Activated CD4-positive, alpha-beta memory T cell treated with anti-CD3 and anti-CD28 coated beads, Interleukin-2, amount 10 ng/mL, durations not matched to agents 7 days and 5 days (primary cell): ENCODE data around the gene ZNF391. TPM values are rescaled to one million over a fixed set of nuclear protein-coding genes. Genes with fewer than 3 reads are reported as not detected.
"Not testable (repeated sequence)": the region's sequence is repeated elsewhere in the genome, so short reads cannot be mapped to it uniquely, and the experiment has no call there.

ENCODE experiments used
- CTCF ChIA-PET: fragments of 350-600 bp; sonication (Branson Sonifier 250); formaldehyde crosslinking; loops from one replicate; lab custom pipeline; 2021; ENCODE audit warnings: antibody characterized with exemption, inconsistent platforms; lab: Charles Lee
- POLR2A ChIA-PET: fragments of 350-600 bp; sonication (Branson Sonifier 250); formaldehyde crosslinking; loops from one replicate; lab custom pipeline; 2021; ENCODE audit warnings: antibody characterized with exemption; lab: Charles Lee
- DNase-seq: peaks from one replicate; pipeline ENCODE4 v3.0.0-alpha.2; 2020
- H3K27ac Mint-ChIP-seq: one replicate; pipeline ENCODE4 v1.8.0; 2021; ENCODE audit warnings: mild to moderate bottlenecking, mixed read lengths
- H3K27me3 Mint-ChIP-seq: one replicate; pipeline ENCODE4 v1.8.0; 2021; ENCODE audit warnings: mixed read lengths
- H3K36me3 Mint-ChIP-seq: one replicate; pipeline ENCODE4 v1.8.0; 2021; ENCODE audit warnings: low read depth, mixed read lengths
- H3K4me1 Mint-ChIP-seq: one replicate; pipeline ENCODE4 v1.8.0; 2021; ENCODE audit warnings: mixed read lengths
- H3K4me3 Mint-ChIP-seq: one replicate; pipeline ENCODE4 v1.8.0; 2021; ENCODE audit warnings: mild to moderate bottlenecking, mixed read lengths
- H3K9me3 Mint-ChIP-seq: one replicate; pipeline ENCODE4 v1.8.0; 2021; ENCODE audit warnings: mixed read lengths
- total RNA-seq, 2 experiments: library from RNA; stranded (reverse); gene quantifications; one replicate each; pipeline ENCODE4 v1.2.3, GENCODE V29; 2021

The ZNF391 gene
- 1 to 10 TPM; 1.3 to 1.6 TPM for total RNA-seq

GRCh38 chr6:27388293-27389197 lies at the start of gene ZNF391:
Gene ZNF391 (plus strand): TSS chr6:27388759. CDS start chr6:27400371, 11,612 bp downstream.
- no peaks in the 10 kb centered on the region for H3K36me3 Mint-ChIP-seq
- H3K4me1 Mint-ChIP-seq = peaks cover 19% of the 10 kb centered on the region
- H3K9me3 Mint-ChIP-seq = peaks cover 3% of the 10 kb centered on the region
- H3K27me3 Mint-ChIP-seq = peaks cover 17% of the 10 kb centered on the region
- DNase-seq = peak; percentile 65
- peak within 1 kb of the TSS; percentile 69 for H3K27ac Mint-ChIP-seq
- H3K4me3 Mint-ChIP-seq = peak within 1 kb of the TSS; percentile 86
- POLR2A ChIA-PET = interaction anchor here (0.9 to 1.2 kb wide), 4 partner anchors 19 to 419 kb away, joined by 3 to 6 read pairs (median 4); partner anchors contain the start of gene ZNF184
- CTCF ChIA-PET = interaction anchor here (0.7 to 1.0 kb wide), 2 partner anchors 35 to 83 kb away, joined by 3 to 4 read pairs; no protein-coding TSS in a partner anchor

DNA sequence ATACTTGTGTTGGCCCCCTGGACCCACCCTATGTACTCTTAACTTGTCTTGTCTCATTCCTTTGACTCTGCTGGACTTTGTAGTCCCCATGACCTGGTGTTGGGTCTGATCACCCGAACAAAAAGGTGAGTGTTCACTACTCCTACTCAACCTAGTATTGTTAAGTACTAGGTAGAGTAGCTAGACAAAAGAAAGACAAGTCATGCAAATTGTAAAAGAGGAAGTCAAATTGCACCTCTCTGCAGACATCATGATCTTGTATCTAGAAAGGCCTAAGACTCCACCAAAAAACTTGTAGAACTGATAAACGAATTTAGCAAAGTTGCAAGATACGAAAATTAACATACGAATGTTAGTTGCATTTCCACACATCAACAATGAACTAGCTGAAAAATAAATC lies 35.7 kb upstream of the ZNF391 start:
- DNase-seq = no peak
- no peak overlapping the region for H3K27ac Mint-ChIP-seq
- H3K4me1 Mint-ChIP-seq = no peaks in the 10 kb centered on the region
- H3K36me3 Mint-ChIP-seq = no peaks in the 10 kb centered on the region
- CTCF ChIA-PET = no interaction called here
- H3K4me3 Mint-ChIP-seq = no peak overlapping the region
- peaks cover 14% of the 10 kb centered on the region for H3K9me3 Mint-ChIP-seq
- POLR2A ChIA-PET = no interaction called here
- peaks cover 7% of the 10 kb centered on the region for H3K27me3 Mint-ChIP-seq

DNA sequence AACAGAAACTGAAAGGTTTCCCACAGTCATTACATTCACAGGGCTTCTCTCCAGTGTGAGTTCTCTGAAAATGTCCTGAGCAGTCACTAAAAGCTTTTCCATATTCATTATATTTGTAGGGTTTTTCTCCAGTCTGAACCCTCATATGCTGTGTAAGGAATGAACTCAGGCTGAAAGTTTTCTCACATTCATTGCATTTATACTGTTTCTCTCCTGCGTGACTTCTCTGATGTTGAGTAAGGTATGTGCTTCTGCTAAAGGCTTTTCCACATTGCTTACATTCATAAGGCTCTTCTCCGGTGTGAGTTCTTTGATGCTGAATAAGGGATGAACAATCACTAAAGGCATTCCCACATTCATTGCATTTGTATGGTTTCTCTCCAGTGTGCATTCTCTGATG lies 29.8 kb upstream of the ZNF391 start:
- no peak overlapping the region for H3K4me3 Mint-ChIP-seq

DNA sequence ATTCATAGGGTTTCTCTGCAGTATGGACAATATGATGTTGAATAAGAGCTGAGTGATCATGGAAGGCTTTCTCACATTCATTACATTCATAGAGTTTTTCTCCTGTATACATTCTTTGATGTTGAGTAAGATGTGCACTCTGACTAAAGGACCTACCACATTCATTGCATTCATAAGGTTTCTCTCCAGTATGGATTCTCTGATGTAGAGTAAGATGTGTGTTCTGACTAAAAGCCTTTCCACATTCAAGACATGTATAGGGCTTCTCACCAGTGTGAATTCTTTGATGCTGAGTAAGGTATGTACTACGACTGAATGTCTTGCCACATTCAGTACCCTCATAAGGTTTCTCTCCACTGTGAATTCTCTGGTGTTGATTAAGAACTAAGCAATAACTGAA lies 29.3 kb upstream of the ZNF391 start:
- Mint-ChIP-seq H3K27me3 (peaks cover 3% of the 10 kb centered on the region), H3K27ac (no peak overlapping the region), H3K9me3 (peaks cover 41% of the 10 kb centered on the region), H3K4me3 (no peak overlapping the region), H3K4me1 (no peaks in the 10 kb centered on the region), H3K36me3 (peaks cover 12% of the 10 kb centered on the region)
- ChIA-PET CTCF (no interaction called here), POLR2A (no interaction called here)
- DNase-seq = no peak

More for the DNA sequence above, 29.8 kb upstream of the ZNF391 start:
- no peak for DNase-seq
- Mint-ChIP-seq H3K9me3 (peaks cover 42% of the 10 kb centered on the region), H3K27ac (no peak overlapping the region), H3K36me3 (peaks cover 12% of the 10 kb centered on the region), H3K4me1 (no peaks in the 10 kb centered on the region), H3K27me3 (peaks cover 3% of the 10 kb centered on the region)
- ChIA-PET POLR2A (no interaction called here), CTCF (no interaction called here)

DNA sequence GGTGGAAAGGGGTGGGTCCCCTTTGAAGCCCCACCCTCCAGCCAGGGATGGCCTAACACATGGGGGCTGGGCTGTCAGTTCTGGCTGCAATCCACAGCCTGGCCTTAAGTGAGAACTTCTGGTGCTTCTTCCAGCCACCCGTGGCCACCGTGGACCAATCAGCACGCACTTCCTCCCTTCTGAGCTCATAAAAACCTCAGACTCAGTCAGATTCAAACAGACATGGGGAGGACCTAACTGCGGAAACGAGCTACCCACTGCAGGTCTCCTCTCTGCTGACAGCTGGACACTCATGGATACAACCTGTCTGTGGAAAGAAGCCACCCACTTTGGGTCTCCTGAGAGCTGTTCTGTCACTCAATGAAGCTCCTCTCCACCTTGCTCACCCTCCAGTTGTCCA lies 20.4 kb upstream of the ZNF391 start:
- Mint-ChIP-seq H3K4me1 (no peaks in the 10 kb centered on the region), H3K27me3 (no peaks in the 10 kb centered on the region), H3K4me3 (no peak overlapping the region), H3K36me3 (peaks cover 11% of the 10 kb centered on the region), H3K27ac (no peak overlapping the region), H3K9me3 (peaks cover 23% of the 10 kb centered on the region)
- POLR2A ChIA-PET = no interaction called here
- CTCF ChIA-PET = no interaction called here
- no peak for DNase-seq

DNA sequence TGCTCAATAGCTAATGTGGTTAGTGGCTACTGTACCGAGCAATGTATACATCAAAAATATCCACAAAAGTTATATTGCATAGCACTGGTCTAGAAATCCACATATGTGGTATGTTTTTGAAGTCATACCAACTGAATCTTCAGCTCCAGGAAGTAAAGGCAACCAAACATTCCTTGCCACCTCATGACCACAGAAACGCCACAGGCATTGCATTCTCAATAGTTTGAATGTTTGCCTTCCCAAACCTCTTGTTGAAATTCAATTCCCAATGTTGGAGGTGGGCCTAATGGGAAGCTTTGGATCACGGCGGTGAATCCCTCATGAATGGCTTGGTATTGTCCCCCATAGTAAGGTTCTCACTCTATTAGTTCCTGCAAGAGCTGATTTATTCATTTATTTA lies 18.2 kb upstream of the ZNF391 start:
- no peak overlapping the region for H3K27ac Mint-ChIP-seq
- ChIA-PET POLR2A (interaction anchor here (0.8 kb wide), 1 partner anchor 18 kb away, joined by 3 read pairs; the partner anchor contains the start of gene ZNF391), CTCF (interaction anchor here (0.8 kb wide), 1 partner anchor 58 kb away, joined by 3 read pairs; the partner anchor contains the start of gene POM121L2)
- H3K4me1 Mint-ChIP-seq = peaks cover 14% of the 10 kb centered on the region
- H3K9me3 Mint-ChIP-seq = peaks cover 20% of the 10 kb centered on the region
- H3K27me3 Mint-ChIP-seq = no peaks in the 10 kb centered on the region
- peaks cover 11% of the 10 kb centered on the region for H3K36me3 Mint-ChIP-seq
- no peak for DNase-seq
- no peak overlapping the region for H3K4me3 Mint-ChIP-seq

DNA sequence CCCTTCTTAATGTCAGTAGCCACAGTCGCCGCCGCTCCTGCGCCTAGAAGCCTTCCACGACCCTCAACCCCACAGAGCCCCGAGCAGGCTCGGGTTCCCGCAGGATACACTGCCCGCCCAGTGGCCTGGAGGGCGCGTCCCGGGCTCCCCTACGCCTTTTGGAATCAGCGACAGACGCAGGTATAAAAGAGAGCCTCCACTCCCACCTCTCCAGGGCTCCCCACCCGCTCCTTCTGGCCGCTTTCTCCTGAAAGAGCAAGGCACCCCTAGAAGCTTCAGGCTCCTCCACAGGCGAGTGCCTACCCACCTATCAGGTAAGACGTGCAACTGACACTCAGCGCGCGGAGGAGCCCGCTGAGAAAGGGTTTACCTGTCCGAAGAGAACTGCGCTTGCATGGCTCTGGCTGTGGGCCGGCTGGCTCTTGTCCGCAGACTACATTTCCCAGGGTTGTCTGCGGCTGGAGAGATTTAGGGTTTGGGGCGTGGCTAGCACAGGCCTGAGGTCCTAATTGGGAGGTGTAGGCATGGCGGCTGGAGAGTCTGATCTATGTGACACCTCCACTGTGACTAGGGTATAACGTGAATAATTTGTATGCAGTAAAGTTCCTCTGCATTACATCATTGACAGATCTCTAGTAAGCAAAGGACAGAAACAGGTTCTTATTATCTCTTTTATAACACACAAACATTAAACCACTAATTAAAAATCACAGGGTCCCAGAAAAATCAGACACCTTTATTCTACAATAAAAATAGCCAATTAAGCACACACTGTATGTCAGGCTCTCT lies 13.5 kb upstream of the ZNF391 start:
- ChIA-PET POLR2A (no interaction called here), CTCF (interaction anchor here (0.7 kb wide), 1 partner anchor 295 kb away, joined by 3 read pairs; no protein-coding TSS in a partner anchor)
- Mint-ChIP-seq H3K36me3 (no peaks in the 10 kb centered on the region), H3K27ac (no peak overlapping the region), H3K4me3 (peak overlapping the region; percentile 71), H3K9me3 (no peaks in the 10 kb centered on the region), H3K27me3 (no peaks in the 10 kb centered on the region), H3K4me1 (peaks cover 18% of the 10 kb centered on the region)
- DNase-seq = peak; percentile 68

DNA sequence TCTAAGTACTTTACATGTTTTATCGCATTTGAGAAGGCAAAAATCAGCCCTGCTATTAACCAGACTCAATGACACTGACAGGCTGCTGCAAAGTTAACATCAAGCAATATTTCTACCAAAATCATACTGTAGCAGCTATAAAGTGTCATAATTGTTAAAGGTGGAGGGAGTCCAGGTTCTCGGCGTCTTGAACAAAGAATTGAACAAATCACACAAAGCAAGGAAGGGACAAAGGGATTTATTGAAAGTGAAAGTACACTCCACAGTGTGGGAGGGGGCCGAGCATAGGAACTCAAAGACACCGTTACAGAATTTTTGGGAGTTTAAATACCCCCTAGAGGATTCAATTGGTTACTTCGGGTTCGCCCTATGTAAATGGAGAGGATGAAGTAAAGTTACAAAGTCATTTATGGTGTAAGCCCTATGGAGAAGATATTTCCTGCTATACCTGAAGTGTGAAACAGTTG lies 12.9 kb upstream of the ZNF391 start:
- Mint-ChIP-seq H3K27me3 (no peaks in the 10 kb centered on the region), H3K4me3 (no peak overlapping the region), H3K36me3 (no peaks in the 10 kb centered on the region), H3K27ac (no peak overlapping the region), H3K9me3 (no peaks in the 10 kb centered on the region), H3K4me1 (peaks cover 18% of the 10 kb centered on the region)
- CTCF ChIA-PET = no interaction called here
- POLR2A ChIA-PET = no interaction called here
- no peak for DNase-seq

GRCh38 chr6:27378406-27378805 lies 10.2 kb upstream of the ZNF391 start:
- H3K27ac Mint-ChIP-seq, CTCF ChIA-PET, POLR2A ChIA-PET, H3K9me3 Mint-ChIP-seq, H3K36me3 Mint-ChIP-seq, DNase-seq, H3K27me3 Mint-ChIP-seq, H3K4me3 Mint-ChIP-seq: not testable (repeated sequence)
- peaks cover 18% of the 10 kb centered on the region for H3K4me1 Mint-ChIP-seq

DNA sequence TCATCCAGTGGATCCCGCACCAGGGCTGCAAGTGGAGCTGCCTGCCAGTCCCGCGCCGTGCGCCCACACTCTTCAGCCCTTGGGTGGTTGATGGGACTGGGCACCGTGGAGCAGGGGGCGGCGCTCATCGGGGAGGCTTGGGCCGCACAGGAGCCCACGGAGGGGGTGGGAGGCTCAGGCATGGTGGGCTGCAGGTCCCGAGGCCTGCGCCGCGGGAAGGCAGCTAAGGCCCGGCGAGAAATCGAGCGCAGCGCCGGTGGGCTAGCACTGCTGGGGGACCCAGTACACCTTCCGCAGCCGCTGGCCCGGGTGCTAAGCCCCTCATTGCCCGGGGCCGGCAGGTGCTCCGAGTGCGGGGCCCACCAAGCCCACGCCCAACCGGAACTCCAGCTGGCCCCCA lies 7.6 kb upstream of the ZNF391 start:
- POLR2A ChIA-PET, H3K27ac Mint-ChIP-seq, H3K27me3 Mint-ChIP-seq, CTCF ChIA-PET, H3K4me1 Mint-ChIP-seq, H3K36me3 Mint-ChIP-seq, H3K9me3 Mint-ChIP-seq, H3K4me3 Mint-ChIP-seq, DNase-seq: not testable (repeated sequence)

DNA sequence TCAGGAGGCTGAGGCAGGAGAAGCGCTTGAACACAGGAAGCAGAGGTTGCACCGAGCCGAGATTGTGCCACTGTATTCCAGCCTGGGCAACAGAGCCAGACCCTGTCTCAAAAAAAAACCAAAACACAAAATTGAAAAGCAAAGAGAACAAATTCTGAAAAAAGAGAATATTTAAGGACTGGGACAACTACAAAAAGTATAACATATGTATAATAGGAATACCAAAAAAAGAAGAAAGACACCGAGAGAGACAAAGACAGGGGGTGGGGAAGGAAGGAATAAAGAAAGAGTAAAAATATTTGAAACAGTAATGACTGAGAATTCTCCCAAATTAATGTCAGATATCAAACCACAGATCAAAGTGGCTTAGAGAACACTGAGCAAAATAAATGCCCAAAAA lies 5.5 kb upstream of the ZNF391 start:
- Mint-ChIP-seq H3K36me3 (no peaks in the 10 kb centered on the region), H3K9me3 (peaks cover 8% of the 10 kb centered on the region), H3K27ac (no peak overlapping the region), H3K4me3 (no peak overlapping the region), H3K4me1 (peaks cover 2% of the 10 kb centered on the region), H3K27me3 (peaks cover 17% of the 10 kb centered on the region)
- no peak for DNase-seq
- ChIA-PET POLR2A (no interaction called here), CTCF (no interaction called here)

- no peak for DNase-seq
- Mint-ChIP-seq H3K4me1 (peaks cover 7% of the 10 kb centered on the region), H3K27ac (no peak overlapping the region), H3K36me3 (no peaks in the 10 kb centered on the region), H3K9me3 (peaks cover 8% of the 10 kb centered on the region), H3K27me3 (peaks cover 17% of the 10 kb centered on the region), H3K4me3 (no peak overlapping the region)
- ChIA-PET POLR2A (no interaction called here), CTCF (no interaction called here)
These were observed 5.1 kb upstream of the ZNF391 start for GRCh38 chr6:27383481-27383880.

DNA sequence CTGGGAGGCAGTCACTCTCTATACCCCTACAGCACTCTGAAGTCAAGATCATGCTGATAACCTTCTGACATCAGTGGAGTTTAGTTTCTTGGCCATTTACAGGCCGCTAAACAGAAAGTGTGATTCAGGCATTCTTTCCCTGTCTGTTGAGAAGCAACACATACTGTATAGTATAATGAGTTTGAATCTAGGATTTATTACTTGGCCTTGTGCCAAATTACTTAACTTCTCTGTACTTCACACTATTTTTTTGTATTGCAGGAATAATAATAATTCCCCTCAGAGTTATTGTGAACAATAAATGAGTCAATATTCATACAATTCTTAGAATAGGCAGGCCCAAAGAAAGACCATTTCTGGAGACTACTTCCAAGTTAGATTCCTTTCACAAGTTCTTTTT lies 4.1 kb downstream of the ZNF391 start:
- Mint-ChIP-seq H3K9me3 (peaks cover 3% of the 10 kb centered on the region), H3K4me3 (no peak overlapping the region), H3K4me1 (peaks cover 19% of the 10 kb centered on the region), H3K27me3 (peaks cover 2% of the 10 kb centered on the region), H3K36me3 (peaks cover 5% of the 10 kb centered on the region), H3K27ac (no peak overlapping the region)
- no peak for DNase-seq
- POLR2A ChIA-PET = no interaction called here
- CTCF ChIA-PET = no interaction called here
